Fibroblast of peridontal ligament (primary cell): ENCODE measurements around the gene CMSS1.
"Not testable (repeated sequence)": the region's sequence is repeated elsewhere in the genome, so short reads cannot be mapped to it uniquely, and the experiment has no call there.

Experiments
- DNase-seq: peaks from one replicate; pipeline ENCODE4 v3.0.0-alpha.2; 2010; ENCODE audit errors: extremely low read depth

The CMSS1 gene

DNA sequence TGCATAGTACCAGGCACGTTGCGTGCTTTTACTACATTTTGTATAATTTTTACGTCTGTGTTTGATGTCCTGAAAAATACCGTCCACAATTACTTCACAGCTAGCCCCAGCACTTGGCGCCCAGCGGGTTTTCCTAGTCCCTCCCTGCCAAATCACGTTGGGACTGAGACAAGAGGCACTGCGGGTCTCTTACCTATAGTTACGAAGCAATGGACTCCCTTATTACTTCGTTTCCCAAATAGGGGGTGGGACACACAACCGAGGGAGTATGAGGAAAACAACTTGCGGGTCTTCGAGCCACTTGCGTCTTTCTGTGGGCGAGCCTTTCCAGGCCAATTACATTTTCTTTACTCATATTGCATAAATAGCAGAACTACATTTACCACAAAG, 620 bp upstream of the CMSS1 start:
- no peak for DNase-seq

DNA sequence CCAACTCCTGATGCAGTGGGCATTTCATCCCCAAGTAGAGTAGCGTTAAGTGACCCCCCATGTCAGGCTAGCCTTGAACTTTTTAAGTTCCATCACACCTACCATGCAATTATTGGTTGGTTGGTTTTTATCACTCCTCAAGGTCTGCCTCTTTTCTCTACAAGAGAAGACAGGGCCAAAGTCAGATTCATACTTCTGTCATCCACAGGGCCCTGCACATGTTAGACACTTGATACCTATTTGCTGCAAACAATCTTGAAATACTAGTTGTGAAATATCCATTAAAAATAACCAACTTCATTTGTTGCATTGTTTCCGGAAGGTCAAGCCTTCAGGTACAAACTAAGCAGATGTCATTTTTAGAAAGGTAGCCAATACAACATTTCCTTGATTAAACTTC, 1.2 kb downstream of the CMSS1 start:
- DNase-seq = no peak

- no peak for DNase-seq
Measured at GRCh38 chr3:99823723-99824711, 6.4 kb downstream of the CMSS1 start.

DNA sequence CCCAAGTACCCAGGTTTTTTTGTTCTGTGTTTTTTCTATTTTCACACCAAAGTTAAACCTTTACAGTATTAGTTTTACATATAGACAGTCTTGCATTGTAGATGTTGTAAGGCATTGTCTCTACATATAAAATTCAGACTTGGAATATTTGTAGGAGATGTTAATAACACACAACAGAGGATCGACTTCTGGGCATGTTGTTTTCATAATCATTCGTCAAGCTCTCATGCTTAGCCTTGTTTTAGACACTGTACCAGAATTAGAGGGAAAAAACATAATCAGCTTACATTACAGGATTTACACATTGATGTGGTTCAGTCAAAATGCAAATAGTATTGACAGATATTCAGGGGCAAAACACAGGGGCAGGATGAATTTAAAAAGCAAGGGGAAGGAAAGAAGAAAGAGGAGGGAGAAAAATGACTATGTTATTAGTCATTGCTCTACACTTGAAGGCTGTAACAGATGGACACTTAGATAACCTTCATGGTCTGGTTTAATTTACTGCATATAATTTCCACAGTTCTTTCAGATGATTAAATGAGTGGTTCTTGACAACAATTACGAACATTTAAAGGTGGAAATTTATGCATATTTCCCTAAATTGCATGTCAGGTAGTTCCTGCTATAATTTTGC, 7.5 kb downstream of the CMSS1 start:
- DNase-seq = peak; percentile 34

DNA sequence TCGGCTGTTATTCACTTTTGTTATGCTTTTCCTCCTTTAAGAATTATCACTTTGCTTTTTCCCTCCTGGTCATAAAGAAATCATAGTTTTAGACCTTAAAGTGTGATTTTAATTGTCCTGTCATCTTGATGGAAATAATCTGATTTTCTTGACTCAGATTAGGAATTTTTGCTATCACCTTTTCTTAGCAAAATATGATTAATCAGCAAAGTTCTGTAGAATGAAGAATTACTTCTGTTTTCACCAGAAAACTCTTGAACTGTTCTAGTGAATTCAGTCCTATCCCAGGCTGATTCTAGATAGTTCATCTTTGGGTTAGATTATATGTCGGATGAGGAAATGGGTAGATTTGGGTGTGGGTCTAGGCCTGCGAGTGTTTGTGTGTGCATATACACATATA, 12.2 kb downstream of the CMSS1 start:
- DNase-seq = no peak

GRCh38 chr3:99833617-99834205, 16.0 kb downstream of the CMSS1 start:
- no peak for DNase-seq

DNA sequence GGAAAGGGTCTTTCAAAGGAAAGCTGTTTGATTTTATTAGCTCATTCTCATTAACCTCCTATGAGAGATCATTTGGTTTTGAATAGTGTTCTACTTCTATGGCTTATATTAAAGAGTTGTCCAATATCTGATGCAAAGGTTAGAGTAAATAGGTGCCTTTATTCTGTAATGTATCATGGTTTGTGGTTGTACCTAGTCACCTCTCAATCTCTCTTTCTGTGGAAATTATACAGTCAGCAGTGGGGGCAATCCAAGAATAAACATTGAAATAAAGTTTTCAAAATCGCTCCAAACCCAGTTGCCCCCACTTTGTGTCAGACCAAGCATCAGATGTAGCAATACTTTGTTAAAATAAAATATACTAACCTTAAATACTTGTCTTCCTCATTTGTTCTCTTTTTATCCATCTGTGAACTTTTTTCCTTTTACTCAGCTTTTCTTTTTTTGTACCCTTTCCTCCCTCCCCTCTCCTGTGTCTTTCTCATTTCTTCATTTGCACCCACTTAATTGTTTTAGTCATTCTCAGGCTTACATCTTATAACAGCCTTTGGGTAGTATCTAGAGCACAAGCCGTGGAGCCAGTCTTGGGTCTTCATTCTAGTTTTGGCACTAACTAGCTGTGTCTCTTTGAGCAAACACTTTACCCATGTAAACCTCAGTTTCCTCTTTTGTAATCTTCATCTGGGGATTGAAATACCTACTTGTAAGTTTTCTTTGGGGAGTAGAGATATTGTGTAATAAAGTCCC, 16.7 kb downstream of the CMSS1 start:
- DNase-seq = no peak

DNA sequence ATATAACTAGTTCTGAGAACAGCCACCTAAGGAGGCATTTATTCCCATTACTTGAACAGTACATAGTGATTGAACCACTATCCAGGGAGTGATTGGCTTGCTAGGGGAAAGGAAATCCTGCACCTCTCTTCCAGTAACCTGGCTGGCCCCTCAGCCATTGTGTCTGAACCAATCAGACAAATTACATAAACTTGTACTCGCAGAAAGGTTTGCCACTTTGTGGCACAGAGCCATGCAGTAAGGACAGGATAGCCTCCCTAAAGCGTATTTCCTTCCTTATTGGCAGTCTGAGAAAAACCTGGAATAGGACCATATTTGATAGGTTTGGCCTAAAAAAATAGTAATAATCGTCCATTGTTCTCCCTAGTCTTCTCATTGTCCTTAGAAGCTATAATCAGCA, 19.0 kb downstream of the CMSS1 start:
- no peak for DNase-seq

DNA sequence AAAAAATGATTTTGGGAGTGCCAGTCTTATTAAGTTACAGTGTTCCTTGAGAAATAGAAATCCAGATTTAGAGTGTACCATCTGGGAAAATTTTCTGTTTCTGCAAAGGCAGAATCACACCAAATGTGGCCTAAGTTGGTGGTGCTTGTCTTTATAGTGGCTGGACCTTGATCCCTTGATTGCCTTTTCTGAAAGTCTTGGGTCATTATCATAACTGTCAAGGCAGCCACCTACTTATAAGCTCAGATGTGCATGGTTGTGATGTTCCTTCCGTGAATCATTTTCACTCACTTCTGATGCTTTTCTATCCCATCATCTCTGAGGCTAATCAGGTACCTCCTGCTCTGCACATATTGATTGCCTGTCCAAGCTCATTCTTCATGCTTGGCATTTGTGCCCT, 20.1 kb downstream of the CMSS1 start:
- DNase-seq = no peak

DNA sequence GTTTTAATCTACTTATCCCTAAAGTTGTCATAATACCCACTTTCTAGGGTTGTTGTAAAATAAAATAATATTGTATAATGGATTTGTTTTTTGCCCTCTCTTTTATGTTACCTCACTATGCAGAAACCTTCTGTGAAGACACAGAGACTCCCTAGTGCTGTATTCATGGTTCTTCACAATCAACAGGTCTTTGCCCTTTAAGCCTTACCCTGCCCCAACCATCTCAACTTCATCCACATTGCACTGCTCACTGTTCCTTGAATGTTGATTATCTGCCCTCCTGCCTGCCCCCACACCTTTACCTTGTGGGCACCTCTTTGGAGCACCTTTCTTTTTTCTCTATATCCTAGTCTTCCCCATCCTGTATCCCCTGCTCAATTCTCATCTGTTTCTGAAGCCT, 21.1 kb downstream of the CMSS1 start:
- DNase-seq = no peak

GRCh38 chr3:99839613-99840012, 22.0 kb downstream of the CMSS1 start:
- no peak for DNase-seq

GRCh38 chr3:99841949-99842348, 24.3 kb downstream of the CMSS1 start:
- DNase-seq = not testable (repeated sequence)

- peak; percentile 88 for DNase-seq
Measured at GRCh38 chr3:99842826-99843589, 25.3 kb downstream of the CMSS1 start.

- peak; percentile 71 for DNase-seq
Measured at GRCh38 chr3:99843590-99844258, 26.1 kb downstream of the CMSS1 start.

- DNase-seq = no peak
Measured at GRCh38 chr3:99845331-99845730, 27.7 kb downstream of the CMSS1 start.

- DNase-seq = no peak
Measured at GRCh38 chr3:99845999-99846398, 28.3 kb downstream of the CMSS1 start.

GRCh38 chr3:99846477-99847160, 29.0 kb downstream of the CMSS1 start:
- peak; percentile 72 for DNase-seq

DNA sequence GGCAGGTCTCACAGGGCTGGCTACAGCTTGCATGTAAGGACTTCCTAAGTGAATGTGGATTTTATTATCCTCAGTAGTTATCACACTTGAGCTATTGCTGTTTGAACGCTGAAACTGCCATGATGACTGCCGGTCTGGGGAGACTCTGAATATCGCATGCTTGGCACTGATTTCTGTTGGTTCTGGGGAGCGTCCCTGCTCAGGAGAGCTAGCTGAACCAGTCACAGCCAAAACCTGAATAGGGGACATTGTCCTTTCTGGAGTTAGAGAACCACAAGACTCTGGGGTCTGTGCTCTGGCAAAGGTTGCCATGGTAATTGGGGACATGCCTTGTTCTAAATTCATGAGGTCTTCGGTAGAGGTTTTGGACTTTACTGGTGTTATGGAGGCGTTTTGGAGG, 30.8 kb downstream of the CMSS1 start:
- no peak for DNase-seq

DNA sequence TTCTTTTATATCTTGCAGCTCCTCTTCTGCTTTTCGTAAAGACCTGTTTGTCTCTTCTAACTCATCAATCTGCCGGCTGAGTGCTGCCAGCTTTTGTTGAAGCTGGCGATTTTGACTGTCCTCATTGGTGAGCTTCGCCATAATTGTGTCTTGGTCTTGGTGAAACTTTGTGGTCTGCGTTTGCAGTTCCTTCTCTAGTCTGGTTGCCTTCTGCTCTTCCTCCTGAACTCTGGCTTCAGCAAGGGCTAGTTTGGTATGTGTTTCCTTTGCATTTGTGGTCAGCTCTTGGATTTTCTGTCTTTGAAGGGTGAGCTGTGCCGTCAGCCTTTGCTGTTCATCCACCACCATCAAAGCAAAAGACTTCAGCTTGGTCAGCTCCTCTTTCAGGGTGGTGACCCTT, 32.9 kb downstream of the CMSS1 start:
- no peak for DNase-seq

DNA sequence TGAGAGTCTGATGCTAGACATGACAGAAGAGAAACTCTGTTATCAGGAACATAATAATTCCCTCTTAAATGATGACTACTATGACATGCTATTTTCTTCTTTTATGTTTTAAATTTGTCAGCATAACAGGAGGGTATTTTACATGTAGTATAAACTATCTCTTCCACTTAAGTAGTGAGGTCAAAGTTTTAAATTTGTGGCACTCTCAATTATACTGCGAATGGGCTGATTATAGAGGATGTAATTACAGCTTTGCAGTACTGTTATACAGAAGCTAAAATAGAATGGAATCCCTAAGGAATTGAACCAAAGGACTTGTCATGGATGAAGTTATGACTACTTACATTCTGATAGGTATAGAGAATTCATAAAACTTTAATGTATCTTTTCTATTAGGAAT, 34.3 kb downstream of the CMSS1 start:
- no peak for DNase-seq
